ENCODE data around the gene ZNF619. TPM values are rescaled to one million over a fixed set of nuclear protein-coding genes. Genes with fewer than 3 reads are reported as not detected.
"Not testable (repeated sequence)": the region's sequence is repeated elsewhere in the genome, so short reads cannot be mapped to it uniquely, and the experiment has no call there.

ZNF619 gene
- total and polyA plus RNA-seq, 2 donors (not counting 1 experiment from before 2014, with no cell fraction given), result 4.2 to 9.6 TPM

DNA sequence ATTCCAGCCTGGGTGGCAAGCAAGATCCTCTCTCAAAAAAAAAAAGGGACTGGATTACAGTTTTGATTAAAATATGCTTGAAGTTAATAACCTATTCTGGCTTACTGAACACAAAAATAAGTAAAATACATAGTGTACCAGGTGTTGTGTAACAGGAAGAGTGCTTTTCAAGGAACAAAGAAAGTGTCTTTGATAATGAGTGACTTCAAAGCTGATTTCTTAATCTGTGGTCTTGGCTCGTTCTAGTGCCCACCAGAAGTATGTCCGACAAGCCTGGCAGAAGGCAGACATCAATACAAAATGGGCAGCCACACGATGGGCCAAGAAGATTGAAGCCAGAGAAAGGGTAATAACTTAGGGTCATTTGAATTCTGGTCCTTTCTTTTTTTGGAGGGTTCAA lies 15.8 kb upstream of the ZNF619 start:
- H3K4me3 ChIP-seq (replicated peaks in 1 of 4; ENCODE audit: control extremely low read depth in 1 of 4, insufficient read depth in 1 of 4, low read depth in 3 of 4, low read length in 4 of 4), result no peak overlapping the region
- peaks cover 13% of the 10 kb centered on the region for H3K36me3 ChIP-seq (ENCODE audit: control insufficient read depth, insufficient read depth, low read length)
- H3K4me1 ChIP-seq (ENCODE audit: control insufficient read depth, extremely low read depth, insufficient read depth, low read length), result peaks cover 5% of the 10 kb centered on the region
- no peaks in the 10 kb centered on the region for H3K27me3 ChIP-seq (ENCODE audit: control insufficient read depth, insufficient read depth, low read length)
- DNase-seq (ENCODE audit: low read depth in 2 of 2), result no peak
- H3K4me2 ChIP-seq (ENCODE audit: extremely low read depth, insufficient read depth, low read length), result no peak overlapping the region
- H3K27ac ChIP-seq (ENCODE audit: insufficient read depth, low read length), result no peak overlapping the region
- H2AFZ ChIP-seq (ENCODE audit: low read length), result no peak overlapping the region
- peaks cover 30% of the 10 kb centered on the region for H3K79me2 ChIP-seq (ENCODE audit: control insufficient read depth, insufficient read depth, low read length)
- H3K9me3 ChIP-seq (ENCODE audit: control insufficient read depth, insufficient read depth, low read depth, low read length), result no peaks in the 10 kb centered on the region
- no peak for TF ChIP-seq EZH2 (IDR thresholded peaks at IDR 0.05; ENCODE audit: low read length, missing control alignments)
- TF ChIP-seq, protein P1, sequence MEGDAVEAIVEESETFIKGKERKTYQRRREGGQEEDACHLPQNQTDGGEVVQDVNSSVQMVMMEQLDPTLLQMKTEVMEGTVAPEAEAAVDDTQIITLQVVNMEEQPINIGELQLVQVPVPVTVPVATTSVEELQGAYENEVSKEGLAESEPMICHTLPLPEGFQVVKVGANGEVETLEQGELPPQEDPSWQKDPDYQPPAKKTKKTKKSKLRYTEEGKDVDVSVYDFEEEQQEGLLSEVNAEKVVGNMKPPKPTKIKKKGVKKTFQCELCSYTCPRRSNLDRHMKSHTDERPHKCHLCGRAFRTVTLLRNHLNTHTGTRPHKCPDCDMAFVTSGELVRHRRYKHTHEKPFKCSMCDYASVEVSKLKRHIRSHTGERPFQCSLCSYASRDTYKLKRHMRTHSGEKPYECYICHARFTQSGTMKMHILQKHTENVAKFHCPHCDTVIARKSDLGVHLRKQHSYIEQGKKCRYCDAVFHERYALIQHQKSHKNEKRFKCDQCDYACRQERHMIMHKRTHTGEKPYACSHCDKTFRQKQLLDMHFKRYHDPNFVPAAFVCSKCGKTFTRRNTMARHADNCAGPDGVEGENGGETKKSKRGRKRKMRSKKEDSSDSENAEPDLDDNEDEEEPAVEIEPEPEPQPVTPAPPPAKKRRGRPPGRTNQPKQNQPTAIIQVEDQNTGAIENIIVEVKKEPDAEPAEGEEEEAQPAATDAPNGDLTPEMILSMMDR (conservative IDR thresholded peaks at IDR 0.05 in 1 of 2, IDR thresholded peaks at IDR 0.05 in 1 of 2; ENCODE audit: low read depth in 1 of 2, low read length in 2 of 2), result no peak
- no peak overlapping the region for H3K9ac ChIP-seq (ENCODE audit: insufficient read depth, low read length)
- peaks cover 1% of the 10 kb centered on the region for H4K20me1 ChIP-seq (ENCODE audit: control insufficient read depth, extremely low read depth, insufficient read depth, low read length)

DNA sequence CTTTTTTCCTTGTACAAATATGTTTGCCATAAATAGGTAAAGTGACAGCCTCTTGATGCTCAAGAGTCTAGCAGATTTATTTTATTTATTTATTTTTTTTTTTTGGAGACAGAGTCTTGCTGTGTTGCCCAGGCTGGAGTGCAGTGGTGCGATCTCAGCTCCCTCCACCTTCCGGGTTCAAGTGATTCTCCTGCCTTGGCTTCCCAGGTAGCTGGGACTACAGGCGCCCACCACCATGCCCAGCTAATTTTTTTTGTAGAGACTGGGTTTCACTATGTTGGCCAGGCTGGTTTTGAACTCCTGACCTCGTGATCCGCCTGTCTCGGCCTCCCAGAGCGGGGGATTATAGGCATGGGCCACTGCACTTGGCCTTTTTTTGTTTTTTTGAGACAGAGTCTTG lies 14.1 kb upstream of the ZNF619 start:
- not testable (repeated sequence) for H3K27me3 ChIP-seq (ENCODE audit: control insufficient read depth, insufficient read depth, low read length); H3K27ac ChIP-seq (ENCODE audit: insufficient read depth, low read length); H2AFZ ChIP-seq (ENCODE audit: low read length); H3K4me1 ChIP-seq (ENCODE audit: control insufficient read depth, extremely low read depth, insufficient read depth, low read length); H3K4me3 ChIP-seq (replicated peaks in 1 of 4; ENCODE audit: control extremely low read depth in 1 of 4, insufficient read depth in 1 of 4, low read depth in 3 of 4, low read length in 4 of 4); H3K9me3 ChIP-seq (ENCODE audit: control insufficient read depth, insufficient read depth, low read depth, low read length); DNase-seq (ENCODE audit: low read depth in 2 of 2); H3K4me2 ChIP-seq (ENCODE audit: extremely low read depth, insufficient read depth, low read length); H3K9ac ChIP-seq (ENCODE audit: insufficient read depth, low read length); H4K20me1 ChIP-seq (ENCODE audit: control insufficient read depth, extremely low read depth, insufficient read depth, low read length)
- Histone ChIP-seq H3K79me2 (ENCODE audit: control insufficient read depth, insufficient read depth, low read length) (peaks cover 23% of the 10 kb centered on the region), H3K36me3 (ENCODE audit: control insufficient read depth, insufficient read depth, low read length) (peaks cover 13% of the 10 kb centered on the region)

DNA sequence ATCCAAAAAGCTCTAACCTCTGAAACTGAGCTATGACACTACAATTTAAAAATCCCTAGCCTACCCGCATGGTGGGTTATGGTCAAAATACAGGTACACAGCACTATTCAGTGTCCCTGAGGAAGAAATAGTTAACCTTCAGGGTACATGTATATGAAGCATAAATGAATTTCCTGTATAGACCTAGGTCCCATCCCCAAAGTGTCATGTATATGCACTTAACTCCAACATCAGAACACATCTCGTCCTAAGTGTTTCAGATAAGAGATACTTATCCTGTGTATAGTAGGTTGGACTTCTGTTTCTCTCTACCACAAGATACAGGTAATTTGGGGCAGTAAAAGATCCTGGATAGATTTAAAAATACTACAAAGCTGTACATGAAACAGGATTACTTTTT lies 13.3 kb upstream of the ZNF619 start:
- H3K9me3 ChIP-seq (ENCODE audit: control insufficient read depth, insufficient read depth, low read depth, low read length), result no peaks in the 10 kb centered on the region
- DNase-seq (ENCODE audit: low read depth in 2 of 2), result no peak
- no peak overlapping the region for H3K9ac ChIP-seq (ENCODE audit: insufficient read depth, low read length)
- no peak overlapping the region for H3K4me3 ChIP-seq (replicated peaks in 1 of 4; ENCODE audit: control extremely low read depth in 1 of 4, insufficient read depth in 1 of 4, low read depth in 3 of 4, low read length in 4 of 4)
- no peaks in the 10 kb centered on the region for H3K27me3 ChIP-seq (ENCODE audit: control insufficient read depth, insufficient read depth, low read length)
- H4K20me1 ChIP-seq (ENCODE audit: control insufficient read depth, extremely low read depth, insufficient read depth, low read length), result no peaks in the 10 kb centered on the region
- no peak overlapping the region for H2AFZ ChIP-seq (ENCODE audit: low read length)
- H3K79me2 ChIP-seq (ENCODE audit: control insufficient read depth, insufficient read depth, low read length), result peaks cover 15% of the 10 kb centered on the region
- no peak overlapping the region for H3K4me2 ChIP-seq (ENCODE audit: extremely low read depth, insufficient read depth, low read length)
- H3K36me3 ChIP-seq (ENCODE audit: control insufficient read depth, insufficient read depth, low read length), result peaks cover 13% of the 10 kb centered on the region
- TF ChIP-seq, protein P1 (conservative IDR thresholded peaks at IDR 0.05 in 1 of 2, IDR thresholded peaks at IDR 0.05 in 1 of 2; ENCODE audit: low read depth in 1 of 2, low read length in 2 of 2), result no peak
- no peak for TF ChIP-seq EZH2 (IDR thresholded peaks at IDR 0.05; ENCODE audit: low read length, missing control alignments)
- no peak overlapping the region for H3K27ac ChIP-seq (ENCODE audit: insufficient read depth, low read length)
- H3K4me1 ChIP-seq (ENCODE audit: control insufficient read depth, extremely low read depth, insufficient read depth, low read length), result peaks cover 2% of the 10 kb centered on the region
